ENCODE results near the gene FAN1.

The FAN1 gene

GRCh38 chr15:30921781-30922479 lies 18.2 kb downstream of the FAN1 start:
- no peak for DNase-seq

DNA sequence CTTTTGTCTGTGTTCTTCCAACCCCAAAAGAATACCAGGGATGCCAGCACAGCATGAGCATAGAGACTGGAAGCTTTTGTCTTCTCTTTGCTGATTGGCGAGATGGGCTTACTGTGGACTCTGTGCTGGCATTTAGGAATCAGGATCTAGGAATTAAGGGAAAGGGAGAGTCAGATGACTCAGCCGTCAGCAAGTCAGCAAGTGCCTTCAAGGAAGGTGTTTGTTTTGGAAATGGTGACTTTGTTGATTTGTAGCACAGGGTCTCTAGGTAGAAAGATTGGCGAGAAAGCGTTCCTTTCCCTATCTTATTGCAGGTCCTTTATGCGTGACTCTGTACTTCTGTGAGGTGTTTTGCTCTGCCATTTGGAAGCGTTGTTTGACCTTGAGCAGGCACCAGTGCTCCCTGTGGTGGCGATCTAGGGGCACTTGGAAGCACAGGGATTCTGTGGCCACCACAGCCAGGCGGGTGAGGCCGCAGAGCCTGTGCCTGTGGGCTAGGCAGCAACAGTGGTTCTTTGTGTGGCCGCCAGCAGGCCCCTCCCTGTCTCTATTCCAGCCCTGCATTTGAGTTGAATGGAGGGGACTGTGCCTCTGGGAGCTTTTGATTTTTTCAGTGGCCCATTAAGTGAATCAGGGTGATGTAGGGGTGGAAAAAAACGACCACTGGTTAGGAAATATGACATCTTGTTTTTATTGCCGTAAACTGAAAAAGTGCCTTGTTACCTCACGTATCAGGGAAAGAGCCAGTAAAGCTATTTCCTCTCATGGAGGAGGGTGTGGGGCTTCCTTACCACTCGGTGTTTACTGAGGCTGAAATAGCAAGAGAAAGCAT lies 19.0 kb downstream of the FAN1 start:
- DNase-seq, result no peak

DNA sequence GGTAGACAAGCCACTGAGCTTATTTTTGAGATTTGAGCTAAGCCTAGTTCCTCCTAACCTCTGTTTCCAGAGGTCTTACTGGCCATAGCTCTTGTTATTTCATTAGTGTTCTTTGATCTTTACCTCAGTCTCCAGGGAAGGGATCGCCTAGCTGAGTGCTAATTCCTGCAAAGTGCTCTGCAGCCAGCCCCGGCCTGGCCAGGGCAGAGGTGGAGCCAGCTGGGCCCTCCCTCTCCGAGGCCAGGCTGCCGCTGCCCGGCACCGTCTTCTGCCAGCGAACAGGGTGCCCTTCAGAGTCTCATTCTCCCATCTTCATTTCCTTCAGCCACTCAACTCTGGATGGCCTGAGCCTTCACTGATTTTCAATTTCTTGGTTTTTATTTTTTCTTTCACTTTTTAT lies 19.7 kb downstream of the FAN1 start:
- no peak for DNase-seq

GRCh38 chr15:30924353-30924752 lies 20.6 kb downstream of the FAN1 start:
- no peak for DNase-seq

GRCh38 chr15:30925686-30926085 lies 22.0 kb downstream of the FAN1 start:
- no peak for DNase-seq

- DNase-seq, result no peak
Observed at GRCh38 chr15:30926161-30926560, 22.4 kb downstream of the FAN1 start.

- DNase-seq, result no peak
Observed at GRCh38 chr15:30927148-30927761, 23.5 kb downstream of the FAN1 start.

DNA sequence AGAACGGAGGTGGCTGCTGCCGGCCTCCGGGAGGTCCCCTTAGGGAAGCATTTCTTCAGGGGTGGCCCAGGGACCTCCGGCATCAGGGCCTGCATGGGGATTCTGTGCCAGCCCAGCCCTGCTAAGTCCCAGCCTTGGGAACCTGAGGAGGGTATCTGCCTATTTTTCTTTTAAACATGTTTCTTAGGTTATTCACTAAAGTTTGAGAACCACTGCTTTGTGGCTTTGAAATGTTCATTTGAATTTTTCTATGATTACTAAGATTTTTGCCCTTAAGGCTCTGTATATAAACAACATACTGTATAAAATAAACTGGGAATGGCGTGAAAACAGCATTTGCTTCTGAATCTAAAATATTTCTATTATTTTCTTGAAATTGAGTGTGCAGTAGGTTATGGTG lies 24.4 kb downstream of the FAN1 start:
- DNase-seq, result no peak

- peak; percentile 12 for DNase-seq
Observed at GRCh38 chr15:30929064-30929669, 25.5 kb downstream of the FAN1 start.

DNA sequence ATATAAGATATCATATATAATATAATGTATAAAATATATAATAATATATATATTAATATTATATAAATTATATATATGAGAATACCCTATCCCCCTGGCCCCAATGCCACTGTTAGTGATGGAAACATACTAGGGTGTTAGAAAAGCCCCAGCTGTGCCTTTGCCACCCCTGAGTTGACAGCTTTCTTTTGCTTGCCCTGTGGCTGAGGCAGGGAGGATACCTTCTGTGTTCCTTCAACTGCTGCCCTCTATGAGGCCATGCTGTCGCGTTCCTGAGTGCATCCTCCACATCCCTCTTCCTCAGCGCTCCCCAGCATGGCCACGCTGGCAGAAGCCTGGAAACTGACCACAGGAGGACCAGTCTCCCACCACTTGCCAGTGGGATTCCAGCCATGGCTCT lies 26.3 kb downstream of the FAN1 start:
- no peak for DNase-seq

- DNase-seq, result no peak
Observed at GRCh38 chr15:30930422-30930821, 26.7 kb downstream of the FAN1 start.

- DNase-seq, result no peak
Observed at GRCh38 chr15:30933293-30933692, 29.6 kb downstream of the FAN1 start.

DNA sequence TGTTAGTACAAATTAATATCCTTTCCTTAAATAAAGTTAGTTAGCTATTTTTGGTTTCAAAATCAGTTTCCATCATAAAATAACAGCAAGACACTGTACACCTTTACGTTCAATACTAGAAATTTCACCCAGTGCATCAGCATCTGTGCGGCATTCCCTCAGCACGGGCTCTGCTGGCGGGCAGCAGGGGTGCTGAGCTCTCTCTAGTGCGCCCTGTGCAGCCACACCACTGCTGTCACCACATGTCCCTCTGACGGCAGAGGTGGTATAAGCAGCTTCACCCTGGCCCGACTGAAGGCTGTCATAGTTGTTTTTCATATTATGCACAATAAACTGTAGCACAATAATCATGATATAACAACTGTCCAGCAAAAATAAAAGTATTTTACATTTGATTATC lies 35.4 kb downstream of the FAN1 start:
- DNase-seq, result no peak

- DNase-seq, result no peak
Observed at GRCh38 chr15:30940359-30940758, 36.6 kb downstream of the FAN1 start.

DNA sequence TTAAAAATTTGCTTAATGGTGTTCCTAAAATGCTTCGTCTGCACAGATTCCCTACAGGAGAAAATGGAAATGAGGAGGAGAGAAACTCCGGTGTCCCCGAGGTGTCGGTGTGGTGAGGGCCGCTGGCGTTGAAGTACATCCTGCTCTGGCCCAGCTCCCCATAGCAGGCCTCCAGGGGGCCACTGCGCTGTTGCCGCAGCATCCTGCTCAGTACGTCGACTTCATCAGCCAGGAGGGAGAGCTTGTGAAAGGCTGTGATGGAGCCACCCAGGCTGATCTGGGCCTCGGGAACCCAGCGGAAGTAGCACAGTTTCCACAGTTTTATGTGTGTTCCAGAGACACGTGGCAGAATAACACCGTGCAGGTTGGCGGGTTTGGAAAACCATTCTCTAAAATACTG lies 37.8 kb downstream of the FAN1 start:
- DNase-seq, result no peak

DNA sequence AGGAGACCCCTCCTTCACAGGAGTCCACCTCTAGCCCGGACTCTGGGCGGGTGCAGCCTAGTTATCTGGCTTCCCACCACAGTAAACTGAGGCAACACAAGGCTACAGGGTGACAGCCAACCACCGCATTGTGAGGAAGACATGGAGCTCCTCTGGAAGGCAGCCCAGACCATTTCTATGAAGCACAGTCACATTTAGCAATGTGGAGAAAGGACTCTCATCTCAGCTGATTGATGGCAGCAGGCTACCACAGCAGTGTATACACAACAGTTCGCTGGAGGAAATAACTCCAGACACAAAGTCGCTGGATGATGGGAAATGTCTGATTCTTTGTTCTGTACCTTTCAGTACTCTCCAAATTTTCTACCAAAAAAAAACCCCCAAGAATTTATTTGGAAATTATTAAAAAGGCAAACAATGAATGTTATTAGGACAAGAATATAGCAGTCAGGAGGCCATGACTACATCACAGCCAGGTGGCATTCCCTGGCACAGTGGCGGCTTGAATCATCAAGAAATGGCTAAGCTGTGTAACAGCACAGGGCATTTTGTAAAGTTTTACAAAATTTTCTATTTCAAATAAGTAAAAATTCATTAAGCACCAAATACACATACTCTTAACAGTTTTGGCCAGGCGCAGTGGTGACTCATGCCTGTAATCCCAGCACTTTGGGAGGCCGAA lies 40.1 kb downstream of the FAN1 start:
- DNase-seq, result no peak

- DNase-seq, result no peak
Observed at GRCh38 chr15:30953183-30953582, 49.5 kb downstream of the FAN1 start.

- peak; percentile 63 for DNase-seq
Observed at GRCh38 chr15:30953731-30954378, 50.1 kb downstream of the FAN1 start.

DNA sequence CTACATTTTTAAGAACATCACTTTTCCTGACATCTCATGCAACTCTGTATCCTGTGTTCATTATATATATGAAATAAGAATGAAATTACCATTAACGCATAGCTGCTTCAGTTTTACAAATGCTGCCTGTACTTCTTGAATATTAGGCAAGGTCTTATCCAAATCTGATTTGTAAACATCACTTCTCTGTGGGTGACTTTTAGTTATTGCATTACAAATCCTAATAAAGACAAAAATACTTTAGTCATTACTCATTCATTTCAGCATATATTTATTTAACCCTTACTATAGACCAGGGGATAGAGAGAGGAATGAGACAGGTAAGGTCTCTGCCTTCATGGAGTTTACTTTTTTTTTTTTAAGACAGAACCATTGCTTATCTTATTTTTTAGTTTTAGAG lies 51.0 kb downstream of the FAN1 start:
- DNase-seq, result no peak

- DNase-seq, result peak; percentile 16
Observed at GRCh38 chr15:30956216-30957124, 52.8 kb downstream of the FAN1 start.

- DNase-seq, result no peak
Observed at GRCh38 chr15:30958219-30958618, 54.5 kb downstream of the FAN1 start.
